ENCODE results near the gene JUP.
"Not testable (repeated sequence)": the region's sequence is repeated elsewhere in the genome, so short reads cannot be mapped to it uniquely, and the experiment has no call there.

The JUP gene

DNA sequence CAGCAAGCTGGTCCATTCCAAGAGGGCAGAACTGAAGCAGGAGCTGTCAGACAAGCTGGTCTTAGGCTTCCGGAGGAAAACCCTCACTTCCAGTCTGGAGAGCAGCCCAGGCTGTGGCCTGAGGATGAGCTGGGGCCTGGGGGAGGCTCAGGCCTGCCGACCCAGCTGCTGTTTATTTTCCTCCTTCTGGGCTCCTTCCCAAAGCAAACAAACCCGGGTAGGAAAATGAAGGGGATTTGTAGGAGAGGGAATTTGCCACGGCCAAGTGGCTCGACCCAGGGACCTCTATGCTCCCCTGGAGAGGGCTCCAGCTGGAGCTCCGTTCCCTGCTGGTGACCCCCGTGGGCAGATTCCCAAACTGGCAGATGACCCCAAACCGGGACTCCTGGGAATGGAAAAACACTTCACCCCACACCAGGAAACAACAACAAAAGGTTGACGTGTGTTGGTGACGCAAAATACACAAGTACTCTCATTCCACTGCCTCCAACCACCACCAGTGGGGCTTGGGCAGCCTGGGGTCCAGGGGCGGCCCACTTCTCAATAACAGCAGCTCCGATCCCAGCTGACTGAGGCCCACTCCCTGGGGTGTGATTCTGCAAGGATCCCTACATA, 8.8 kb downstream of the JUP start:
- DNase-seq: no peak

DNA sequence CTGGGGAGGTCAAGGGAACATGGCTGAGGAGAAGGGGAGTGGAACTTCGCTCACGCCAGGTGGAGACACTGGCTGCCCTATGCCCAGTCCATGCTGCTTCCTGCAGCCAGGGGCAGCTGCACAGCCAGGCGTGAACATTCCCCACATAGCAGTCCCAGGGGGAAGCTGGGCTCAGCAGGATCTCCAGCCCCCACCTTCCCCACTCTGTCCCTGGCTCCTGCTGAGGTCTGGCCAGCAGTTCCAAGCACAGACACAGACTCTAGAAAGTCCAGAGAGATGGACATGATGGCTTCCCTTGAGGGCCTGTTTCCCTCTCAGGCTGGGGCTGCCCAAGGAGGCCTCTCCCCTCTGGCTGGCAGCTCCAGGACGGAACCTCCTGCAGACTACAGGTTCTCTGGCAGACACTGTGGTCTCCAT, 9.3 kb downstream of the JUP start:
- no peak for DNase-seq

DNA sequence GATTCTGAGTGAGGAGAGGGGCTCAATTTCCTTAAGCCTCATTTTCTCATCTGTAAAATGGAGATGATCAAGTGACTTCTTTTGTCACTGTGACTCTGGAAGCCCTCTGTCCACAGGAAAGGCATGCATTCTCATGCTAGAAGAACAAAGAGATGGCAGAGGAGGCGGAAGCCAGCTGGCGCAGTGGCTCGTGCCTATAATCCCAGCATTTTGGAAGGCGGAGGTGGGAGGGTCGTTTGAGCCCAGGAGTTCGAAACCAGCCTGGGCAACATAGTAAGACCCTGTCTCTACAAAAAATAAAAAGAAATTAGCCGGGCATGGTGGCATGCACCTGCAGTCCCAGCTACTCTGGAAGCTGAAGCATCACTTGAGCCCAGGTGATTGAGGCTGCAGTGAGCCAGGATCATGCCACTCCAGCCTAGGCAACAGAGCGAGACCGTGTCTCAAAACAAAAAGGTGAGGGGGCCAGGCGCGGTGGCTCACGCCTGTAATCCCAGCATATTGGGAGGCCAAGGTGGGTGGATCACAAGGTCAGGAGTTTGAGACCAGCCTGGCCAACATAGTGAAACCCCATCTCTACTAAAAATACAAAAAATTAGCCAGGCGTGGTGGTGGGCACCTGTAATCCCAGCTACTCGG, 10.1 kb downstream of the JUP start:
- DNase-seq: not testable (repeated sequence)

DNA sequence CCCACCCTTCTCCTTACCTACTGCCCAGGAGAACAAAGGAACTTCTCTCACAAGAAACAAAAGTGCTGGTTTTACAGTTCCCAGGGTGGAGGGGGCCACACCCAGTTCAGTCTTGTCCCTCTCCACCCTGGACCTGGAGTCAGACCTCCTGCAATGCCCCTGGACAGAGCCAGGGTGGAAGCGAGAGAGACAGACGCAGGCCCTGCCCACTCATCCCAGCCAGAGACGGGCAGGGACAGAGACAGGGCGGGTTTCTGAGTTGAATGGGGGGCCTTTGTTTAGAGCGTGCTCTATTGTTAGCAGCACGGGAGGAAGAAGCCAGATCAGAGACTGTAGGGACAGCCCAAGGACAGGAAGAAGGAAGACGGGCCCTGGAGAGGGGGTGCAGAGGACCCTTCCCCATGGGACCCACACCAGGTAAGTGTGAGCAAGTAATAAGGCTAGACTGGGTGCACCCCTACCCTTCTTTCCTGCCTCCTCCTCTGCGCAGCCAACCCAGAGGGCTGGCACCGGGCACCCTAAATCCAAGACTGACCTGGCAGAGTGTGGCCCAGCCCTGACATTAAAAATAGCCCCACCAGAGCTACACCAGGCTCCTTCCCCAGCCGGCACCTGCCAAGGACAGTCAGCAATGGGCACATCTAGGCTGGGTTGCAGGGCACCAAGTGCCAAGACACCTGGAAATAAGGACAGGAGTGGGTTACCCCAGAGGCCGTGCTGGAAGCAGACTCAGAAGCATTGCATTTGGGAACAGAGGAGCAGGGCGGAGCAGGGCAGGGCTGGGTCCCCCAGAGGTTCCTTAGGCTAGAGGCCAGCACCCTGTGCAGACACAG, 10.9 kb downstream of the JUP start:
- no peak for DNase-seq

DNA sequence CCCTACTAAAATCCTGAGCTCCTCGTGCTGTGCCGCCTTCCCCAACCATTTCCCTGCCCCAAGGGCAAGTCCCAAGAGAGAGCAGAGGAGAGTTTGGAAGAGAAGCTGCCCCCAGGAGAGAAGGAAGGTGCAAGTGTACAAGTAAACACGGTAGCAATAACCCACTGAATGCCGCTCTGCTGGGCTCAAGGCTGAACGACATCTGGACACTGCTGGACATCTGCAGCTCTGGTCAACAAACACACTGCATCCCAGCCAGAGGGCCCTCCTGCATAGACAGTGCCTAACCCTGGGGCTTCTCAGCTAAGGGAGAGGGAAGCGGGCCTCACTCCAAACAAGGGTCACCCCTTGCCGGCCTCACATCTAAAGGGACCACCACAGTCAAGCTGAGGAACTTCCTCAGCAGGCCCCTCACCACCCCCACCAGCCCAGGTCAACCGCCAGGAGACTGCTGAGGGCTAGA, 12.7 kb downstream of the JUP start:
- no peak for DNase-seq

DNA sequence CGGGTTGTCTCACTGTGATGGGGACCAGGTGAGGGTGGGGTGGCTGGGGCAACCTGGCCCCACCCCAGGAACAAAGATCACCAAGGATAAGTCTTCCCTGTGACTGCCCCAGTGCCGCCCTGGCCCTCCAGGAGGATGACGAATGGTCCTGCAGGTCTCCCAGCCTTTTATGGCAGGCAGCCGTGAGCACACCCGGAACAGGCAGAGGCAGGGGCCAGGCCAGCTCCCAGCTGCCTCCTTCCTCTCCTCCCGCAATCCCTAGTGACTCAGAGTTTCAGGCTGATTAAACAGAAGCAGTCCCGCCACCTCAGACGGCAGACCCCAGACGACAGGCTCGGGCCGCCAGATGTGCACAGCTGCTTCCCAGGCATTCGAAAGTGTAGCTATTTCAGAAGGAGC, 13.3 kb downstream of the JUP start:
- no peak for DNase-seq

DNA sequence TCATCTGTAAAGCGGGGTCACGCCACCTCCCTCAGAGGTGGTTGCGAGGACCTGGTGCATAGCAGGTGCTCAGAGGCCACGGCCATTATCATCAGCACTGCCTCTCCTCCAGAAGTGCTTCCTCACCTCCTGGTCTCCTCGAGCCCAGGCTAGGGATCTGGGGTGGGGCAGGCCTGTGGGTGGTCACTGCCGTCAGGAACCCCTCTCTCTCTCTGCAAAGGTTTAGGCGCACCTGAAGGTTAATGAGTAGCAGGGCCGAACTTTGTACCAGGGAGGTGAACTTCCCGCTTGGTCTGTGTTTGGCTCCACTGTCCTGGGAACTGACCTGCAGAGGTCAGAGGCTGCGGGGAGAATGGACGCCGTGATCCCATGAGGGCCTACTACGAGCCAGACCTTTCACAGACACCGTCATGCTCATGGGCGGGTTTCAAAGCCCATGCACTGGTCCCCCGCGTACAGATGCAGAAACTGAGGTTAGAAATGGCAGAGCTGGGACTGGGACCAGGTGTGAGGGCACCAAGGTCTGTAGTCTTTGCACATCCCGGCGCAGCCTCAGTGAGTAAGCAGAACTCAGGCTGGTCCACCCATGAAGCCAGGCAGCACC, 13.8 kb downstream of the JUP start:
- DNase-seq: no peak

DNA sequence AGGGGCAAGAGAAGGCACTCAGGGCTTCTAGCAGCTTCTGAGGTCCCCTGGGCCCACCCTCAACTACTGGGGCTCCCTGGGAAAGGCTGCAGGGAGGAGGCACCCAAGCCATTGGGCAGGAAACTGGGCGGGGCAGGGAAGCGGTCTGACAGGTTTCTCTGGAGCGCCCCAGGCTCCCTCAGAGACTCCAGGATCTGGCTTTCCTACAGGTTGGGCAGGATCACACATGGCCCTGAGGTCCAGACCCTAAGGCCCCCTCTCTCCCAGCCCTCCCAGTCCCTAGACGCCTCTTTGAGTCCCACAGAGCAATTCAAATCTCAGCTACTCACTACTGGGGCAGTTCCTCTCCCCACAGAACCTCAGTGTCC, 14.3 kb downstream of the JUP start:
- no peak for DNase-seq

DNA sequence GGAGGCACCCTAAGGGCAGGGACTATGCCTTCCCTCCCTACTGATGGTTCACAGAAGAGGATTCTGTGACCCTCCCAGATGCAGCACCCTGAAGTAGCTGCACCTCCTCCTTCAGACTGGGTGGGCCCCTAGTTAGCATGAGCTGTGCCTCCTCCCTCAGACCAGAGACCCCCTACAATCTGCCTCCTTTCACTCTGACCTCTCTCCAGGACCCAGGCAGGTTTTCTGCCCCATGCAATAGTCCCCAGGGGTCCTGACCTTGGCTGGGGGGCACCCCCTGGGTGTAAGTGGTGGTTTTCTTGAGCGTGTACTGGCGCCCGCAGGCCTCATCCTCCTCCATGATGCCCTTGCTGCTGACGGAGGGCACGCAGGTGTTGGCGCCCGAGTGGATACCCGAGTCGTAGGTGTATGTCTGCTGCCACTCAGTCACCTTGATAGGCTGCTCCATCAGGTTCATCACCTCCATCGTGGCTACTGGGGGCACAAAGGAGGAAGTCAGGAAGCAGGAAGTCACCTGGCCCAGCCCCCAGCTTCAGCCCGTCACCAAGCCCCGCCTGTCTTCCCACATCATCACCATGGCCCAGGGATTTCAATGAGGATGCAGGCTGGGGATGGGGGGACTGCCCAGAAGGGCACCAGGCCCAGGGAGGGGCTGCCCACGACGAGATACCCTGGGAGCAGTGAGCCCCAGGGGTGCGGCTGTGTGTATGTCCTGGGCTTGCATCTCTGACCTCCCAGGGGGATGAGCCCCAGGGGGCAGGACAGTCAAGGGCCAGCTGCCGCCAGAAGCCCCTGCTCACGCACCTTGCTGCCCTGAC, 14.9 kb downstream of the JUP start:
- no peak for DNase-seq

DNA sequence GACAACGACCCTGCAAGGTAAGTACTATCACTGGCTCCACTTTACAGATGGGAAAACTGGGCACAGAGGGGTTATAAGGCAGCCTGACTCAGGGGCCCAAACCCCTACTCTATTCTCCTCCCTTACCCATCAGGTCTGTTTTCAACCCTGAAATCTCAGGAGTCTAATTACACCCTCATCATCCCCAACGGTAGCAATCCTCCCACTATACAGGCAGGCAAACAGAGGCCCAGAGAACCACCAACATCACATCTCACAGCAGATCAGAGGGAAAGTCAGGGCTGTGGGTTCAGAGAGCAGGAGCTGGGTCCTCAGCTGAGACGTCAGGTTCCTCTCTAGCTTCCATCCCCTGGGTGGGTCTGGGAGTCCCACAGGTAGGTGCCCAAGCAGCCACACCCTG, 16.5 kb downstream of the JUP start:
- no peak for DNase-seq

DNA sequence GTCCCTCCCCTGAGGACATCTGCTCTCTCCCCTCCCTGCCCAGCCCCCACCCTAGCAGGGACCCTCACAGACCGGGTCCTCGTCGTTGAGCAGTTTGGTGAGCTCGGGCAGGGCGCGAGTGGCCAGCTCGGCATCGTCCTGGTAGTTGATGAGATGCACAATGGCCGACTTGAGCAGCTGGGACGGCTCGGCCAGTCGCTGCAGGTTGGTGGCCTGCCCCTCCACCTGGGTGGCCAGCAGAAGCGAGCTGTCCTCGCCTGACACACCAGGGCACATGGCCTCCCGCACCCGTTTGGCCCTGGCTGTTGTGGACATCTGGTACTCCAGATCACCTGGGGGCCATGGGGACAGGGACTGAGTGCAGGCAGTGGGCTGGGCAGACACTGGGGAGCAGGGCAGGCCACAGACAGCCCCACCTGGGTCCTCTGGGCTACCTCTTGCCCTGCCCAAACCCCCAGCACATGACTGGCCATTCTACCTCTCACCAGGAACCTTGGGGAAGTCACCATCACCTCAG, 17.1 kb downstream of the JUP start:
- no peak for DNase-seq

DNA sequence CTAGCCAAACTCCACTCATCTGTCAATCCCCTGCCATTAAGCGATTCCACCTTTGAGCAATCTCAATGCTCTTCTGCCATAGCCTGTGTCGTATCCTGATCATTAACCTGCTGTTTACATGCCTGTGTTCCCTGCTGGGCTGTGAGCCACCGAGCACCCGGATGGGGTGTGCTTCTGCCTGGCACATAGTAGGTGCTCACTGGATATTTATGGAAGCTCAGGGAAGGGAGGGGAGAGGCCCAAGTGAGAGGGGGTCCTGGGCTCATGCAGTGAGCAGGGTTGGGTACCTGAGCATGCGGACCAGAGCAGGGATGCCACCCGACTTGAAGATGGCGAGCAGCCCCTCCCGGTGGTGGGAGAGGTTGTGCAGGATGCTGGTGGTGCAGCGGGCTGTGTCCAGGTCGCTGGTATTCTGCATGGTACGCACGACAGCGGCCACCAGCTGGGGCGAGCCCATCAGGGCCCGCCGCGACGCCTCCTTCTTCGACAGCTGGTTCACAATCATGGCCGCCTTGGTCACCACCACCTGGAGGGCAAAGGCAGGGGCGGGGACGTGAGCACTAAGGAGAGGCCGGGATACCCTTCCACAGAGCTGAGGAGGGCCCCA, 17.7 kb downstream of the JUP start:
- no peak for DNase-seq

DNA sequence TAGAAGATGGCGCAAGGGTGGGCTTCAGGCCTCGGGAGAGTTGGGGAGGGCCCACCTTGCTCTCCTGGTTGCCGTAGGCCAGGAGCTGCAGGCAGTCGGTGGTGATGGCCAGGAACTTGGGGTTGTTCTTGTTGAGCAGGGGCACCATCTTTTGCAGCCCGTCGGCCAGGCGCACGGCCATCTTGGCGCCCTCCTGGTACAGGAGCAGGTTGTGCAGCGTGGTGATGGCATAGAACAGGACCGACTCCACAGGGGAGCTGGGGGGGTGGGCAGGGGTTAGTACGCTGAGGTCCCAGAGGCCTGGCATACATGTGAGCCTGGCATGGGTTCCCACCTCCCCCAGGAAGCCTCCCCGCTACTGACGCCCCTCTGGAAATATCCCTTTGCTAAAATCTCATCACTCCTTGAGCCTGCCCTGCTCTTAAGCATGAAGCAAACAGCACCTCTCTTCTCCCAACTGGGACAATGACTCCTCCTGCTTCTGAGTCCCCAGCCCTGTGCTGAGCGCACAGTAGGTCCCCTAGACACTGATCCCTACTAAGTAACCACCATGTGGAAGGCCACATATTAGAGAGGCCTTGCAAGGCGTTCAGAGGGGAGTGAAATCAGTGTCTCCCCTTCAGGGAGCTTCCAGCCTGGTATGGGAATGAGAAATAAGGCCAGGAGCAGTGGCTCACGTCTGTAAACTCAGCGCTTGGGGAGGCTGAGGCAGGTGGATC, 19.0 kb downstream of the JUP start:
- no peak for DNase-seq

DNA sequence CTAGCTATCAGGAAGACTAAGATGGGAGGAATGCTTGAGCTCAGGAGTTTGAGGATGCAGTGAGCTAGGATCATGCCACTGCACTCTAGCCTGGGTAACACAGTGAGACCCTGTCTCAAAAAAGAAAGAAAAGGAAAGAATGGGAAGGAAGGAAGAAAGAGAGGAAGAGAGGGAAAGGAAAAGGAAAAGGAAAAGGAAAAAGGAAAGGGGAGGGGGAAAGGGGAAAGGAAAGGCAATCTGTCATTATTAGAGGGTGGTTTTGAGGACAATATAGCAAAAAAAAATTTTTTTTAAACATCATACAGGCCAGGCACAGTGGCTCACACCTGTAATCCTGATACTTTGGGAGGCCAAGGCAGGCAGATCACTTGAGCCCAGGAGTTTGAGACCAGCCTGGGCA, 20.4 kb downstream of the JUP start:
- no peak for DNase-seq

DNA sequence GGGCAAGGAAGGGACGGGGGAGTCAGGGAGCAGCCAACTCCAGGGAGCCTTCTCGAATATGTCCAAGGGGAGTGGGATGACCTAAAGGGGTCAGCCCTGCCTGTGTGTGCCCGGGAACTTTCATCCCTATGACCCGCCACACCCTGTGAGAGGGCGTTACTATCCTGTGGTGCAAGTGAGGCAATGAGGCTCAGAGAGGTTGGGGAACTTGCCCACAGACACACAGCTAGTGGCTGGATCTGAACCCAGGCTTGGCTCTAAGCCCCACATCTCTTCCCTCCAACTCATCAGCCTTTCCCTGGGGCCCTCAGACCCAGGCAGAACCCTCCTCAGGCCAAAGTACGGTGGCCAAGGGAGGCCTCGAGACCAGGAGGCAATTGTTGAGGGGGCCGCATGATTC, 23.2 kb downstream of the JUP start:
- no peak for DNase-seq

DNA sequence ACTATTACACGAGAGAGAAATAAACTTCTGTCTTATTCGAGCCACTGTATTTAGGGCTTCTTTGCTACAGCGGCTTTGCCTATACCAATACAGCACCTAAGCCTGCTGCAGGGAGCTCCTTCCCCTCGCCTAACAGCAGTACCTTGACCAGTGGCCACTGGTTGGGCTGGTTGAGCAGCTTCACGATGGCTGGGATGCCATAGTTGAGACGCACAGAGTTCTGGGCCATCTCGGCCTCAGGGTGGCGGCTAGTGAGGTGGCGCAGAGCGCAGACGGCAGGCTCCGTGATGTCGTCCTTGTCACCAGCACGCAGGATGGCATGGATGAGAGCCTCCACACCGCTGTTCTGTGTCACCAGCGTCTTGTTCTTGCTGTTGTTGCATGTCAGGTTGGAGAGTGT, 23.7 kb downstream of the JUP start:
- DNase-seq: no peak

DNA sequence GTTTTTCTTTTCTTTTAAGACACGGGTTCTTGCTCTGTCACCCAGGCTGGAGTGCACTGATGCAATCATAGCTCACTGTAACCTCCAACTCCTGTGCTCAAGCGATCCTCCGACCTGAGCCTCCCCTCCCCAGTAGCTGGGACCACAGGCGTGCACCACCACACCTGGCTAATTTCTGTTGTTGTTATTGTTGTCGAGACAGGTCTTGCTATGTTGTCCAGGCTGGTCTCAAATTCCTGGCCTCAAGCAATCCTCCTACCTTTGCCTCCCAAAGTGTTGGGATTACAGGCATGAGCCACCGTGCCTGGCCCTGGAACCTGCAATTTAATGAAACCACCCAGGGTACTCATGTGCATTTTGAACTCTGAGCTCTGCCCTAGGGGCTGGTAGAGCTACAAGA, 24.1 kb downstream of the JUP start:
- no peak for DNase-seq

DNA sequence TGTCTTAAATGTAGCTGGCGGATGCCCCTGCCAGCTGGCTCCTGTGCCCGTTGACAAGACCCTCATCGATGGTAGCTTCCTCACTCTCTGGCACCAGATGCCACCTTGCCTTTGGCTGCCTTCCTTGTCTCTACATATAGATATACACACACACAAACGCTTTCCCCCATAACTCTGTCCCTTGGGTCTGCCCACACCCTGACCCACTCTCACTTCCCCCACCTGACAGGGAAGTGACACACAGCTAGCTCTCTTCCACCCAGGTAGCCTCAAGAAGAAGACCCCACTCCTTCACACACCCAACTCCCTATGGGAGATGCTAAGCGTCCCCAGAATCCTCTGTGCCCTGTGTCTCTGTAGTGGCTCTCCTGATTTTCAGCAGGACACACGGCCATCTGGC, 25.6 kb downstream of the JUP start:
- no peak for DNase-seq

DNA sequence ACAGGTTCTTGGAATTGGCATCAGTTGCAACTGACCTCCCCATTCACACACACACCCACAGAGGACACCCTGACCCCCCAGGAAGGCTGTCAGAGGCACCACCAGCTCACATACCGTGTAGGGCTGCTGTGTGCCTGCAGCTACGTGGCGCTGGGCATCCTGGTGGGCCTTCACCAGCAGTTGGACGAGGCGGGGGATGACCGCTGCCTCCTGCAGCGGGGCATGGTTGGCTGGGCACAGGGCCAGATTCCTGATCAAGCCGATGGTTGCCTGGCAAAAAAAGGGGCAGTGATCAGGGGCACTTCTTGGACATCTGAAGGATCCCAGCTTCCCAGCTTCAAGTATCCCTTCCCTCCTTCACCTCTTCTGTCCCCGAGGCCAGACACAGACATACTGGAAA, 27.9 kb downstream of the JUP start:
- no peak for DNase-seq

DNA sequence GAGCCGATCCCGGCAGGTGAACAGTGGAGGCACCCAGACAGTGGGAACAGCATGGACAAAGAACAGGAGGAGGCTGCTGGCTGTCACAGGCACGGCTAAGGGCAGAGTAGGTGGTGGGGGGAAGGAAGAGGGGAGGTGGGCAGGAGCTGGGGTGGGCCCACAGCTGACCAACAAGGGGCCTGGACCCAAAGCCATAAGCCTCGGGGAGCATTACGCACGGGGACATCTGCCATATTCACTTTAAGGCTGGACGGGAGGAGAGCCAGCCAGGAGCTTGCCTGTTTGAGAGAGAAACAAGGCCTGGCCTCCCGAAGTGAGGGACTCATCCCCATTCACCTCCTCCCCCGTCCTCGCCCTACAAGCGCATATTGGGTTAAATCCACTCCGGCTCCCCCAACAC, 32.4 kb downstream of the JUP start:
- DNase-seq: no peak

DNA sequence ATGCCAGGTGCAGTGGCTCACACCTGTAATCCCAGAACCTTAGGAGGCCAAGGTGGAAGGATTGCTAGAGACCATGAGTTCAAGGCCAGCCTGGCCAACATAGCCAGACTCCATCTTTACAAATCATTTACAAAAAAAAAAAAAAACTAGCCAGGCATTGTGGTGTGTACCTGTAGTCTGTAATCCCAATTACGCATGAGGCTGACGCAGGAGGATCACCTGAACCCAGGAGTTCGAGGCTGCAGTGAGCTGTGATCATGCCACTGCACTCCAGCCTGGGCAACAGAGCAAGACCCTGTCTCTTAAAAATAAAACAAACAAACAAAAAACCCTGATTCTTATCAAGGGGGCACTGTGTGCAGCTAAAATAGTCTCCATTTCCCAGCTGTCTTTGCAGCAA, 35.2 kb downstream of the JUP start:
- DNase-seq: no peak

DNA sequence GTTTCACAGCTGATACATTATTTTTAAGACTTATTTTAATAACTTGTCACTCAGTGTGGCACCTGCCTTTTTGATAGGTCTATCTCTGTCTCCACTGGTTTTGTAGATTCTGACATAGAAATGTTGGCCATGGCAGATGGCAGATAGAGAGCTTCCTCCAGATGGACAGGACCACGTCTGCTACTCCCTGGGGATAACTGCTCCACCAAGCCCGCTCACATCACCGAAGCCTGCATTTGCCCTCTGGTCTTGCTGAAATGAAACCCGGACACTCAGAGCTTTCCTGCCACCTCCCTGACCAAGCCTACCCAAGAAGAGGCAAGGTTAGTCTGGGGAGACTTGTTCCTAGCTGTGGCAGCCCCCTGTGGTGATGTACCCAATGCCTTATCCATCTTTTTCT, 35.6 kb downstream of the JUP start:
- no peak for DNase-seq
